Effector memory CD4-positive, alpha-beta T cell (primary cell): ENCODE data around the gene MYOZ3.

ENCODE experiments used
- DNase-seq, 3 donors: peaks; one replicate each; pipeline ENCODE4 v3.0.0-alpha.2; 2020
- H3K27ac ChIP-seq: 2 replicates; pipeline ENCODE4 v1.7.0; 2013; ENCODE audit warnings: mild to moderate bottlenecking, low read length, moderate library complexity; ENCODE audit not compliant: insufficient read depth, poor library complexity, severe bottlenecking
- H3K27me3 ChIP-seq: replicated peaks from 2 replicates; pipeline ENCODE4 v1.7.0; 2013; ENCODE audit warnings: mild to moderate bottlenecking, low read length; ENCODE audit not compliant: insufficient read depth, control insufficient read depth, poor library complexity, severe bottlenecking
- H3K36me3 ChIP-seq: 2 replicates; pipeline ENCODE4 v1.7.0; 2013; ENCODE audit warnings: mild to moderate bottlenecking, low read length, moderate library complexity; ENCODE audit not compliant: control insufficient read depth, insufficient read depth
- H3K4me1 ChIP-seq: 2 replicates; pipeline ENCODE4 v1.7.0; 2013; ENCODE audit warnings: low read length, mild to moderate bottlenecking; ENCODE audit not compliant: control insufficient read depth, insufficient read depth, poor library complexity, severe bottlenecking
- H3K4me3 ChIP-seq: 2 replicates; pipeline ENCODE4 v1.7.0; 2013; ENCODE audit warnings: low read length, low read depth, mild to moderate bottlenecking; ENCODE audit not compliant: insufficient read depth, poor library complexity, severe bottlenecking
- H3K9me3 ChIP-seq: 2 replicates; pipeline ENCODE4 v1.7.0; 2013; ENCODE audit warnings: mild to moderate bottlenecking, low read length, moderate library complexity; ENCODE audit not compliant: control insufficient read depth

Gene MYOZ3

DNA sequence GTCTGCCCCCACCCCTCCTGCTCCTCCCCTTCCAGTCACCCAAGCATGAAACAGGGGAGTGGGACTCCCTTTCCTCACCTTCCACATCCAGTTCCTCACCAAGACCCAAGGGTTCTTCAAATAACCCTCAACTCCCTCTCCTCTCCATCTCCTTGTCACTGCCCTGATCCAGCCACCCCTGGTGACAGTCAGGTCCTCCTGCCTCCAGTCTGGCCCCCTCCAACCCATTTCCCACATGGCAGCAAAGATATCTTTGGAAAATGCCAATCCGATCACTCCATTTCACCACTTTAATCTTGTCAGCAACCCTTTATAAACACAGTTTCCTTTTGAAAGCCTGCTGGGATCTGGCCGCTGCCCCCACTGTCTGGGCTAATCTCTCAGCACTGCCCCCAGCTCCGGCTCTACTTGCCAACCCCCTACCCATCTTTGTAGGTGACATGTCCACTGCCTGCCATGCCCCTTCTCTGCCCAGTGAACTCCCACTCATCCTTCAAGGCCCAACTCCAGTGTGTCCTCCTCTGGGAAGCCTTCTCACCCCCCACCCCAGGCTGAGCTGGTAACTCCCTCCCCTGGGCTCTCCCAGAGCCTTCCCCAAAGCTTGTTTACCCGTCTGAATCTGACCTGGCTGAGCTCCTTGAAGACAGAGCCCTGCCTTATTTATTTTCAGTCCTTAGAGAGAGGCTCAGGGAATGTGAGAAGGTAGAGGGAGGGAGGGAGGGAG, 781 bp upstream of the MYOZ3 start:
- Histone ChIP-seq H3K4me1 (peaks cover 9% of the 10 kb centered on the region), H3K4me3 (no peak overlapping the region), H3K27ac (no peak overlapping the region), H3K9me3 (no peaks in the 10 kb centered on the region), H3K27me3 (no peaks in the 10 kb centered on the region), H3K36me3 (no peaks in the 10 kb centered on the region)
- DNase-seq: no peak

- Histone ChIP-seq H3K4me3 (no peak overlapping the region), H3K27ac (no peak overlapping the region), H3K9me3 (no peaks in the 10 kb centered on the region), H3K36me3 (no peaks in the 10 kb centered on the region), H3K27me3 (no peaks in the 10 kb centered on the region), H3K4me1 (peaks cover 2% of the 10 kb centered on the region)
- DNase-seq: no peak
Measured at GRCh38 chr5:150661821-150662596, 958 bp downstream of the MYOZ3 start.

DNA sequence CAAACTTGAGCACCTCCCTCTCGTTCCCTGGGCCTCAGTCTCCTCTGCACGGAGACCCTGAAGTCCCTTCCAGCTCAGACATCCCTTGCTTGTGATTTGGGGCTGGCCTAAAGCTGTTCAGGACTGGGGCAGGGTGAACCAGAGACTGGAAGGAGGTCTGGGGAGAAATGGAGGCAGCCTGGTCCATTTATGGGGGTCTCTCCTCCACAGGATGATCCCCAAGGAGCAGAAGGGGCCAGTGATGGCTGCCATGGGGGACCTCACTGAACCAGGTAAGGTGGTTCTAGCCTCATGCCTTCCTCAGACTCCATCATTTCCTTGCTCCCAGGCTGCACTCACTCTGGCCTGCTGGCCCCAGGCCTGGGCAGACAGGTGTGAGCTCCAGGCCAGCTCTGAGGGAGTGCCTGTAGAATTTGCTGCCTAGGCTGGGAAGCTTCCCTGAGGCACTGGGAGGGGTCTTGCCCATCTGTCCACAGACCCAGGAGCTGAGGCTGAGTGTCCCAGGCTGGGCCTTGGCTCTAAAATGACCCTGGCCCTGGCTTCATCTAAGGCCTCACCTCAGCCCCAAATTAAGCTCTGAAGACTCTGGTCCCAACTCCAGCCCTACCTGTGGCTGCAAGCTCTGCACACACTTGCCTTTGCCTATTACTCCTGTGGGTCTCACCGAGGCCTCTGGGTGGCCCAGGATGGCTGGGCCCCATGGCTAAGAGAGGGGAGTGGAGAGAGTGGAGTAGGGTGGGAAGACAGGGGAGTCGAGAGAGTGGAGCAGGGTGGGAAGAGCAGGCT, 1.9 kb downstream of the MYOZ3 start:
- Histone ChIP-seq H3K27ac (no peak overlapping the region), H3K27me3 (no peaks in the 10 kb centered on the region), H3K4me1 (no peaks in the 10 kb centered on the region), H3K36me3 (no peaks in the 10 kb centered on the region), H3K4me3 (no peak overlapping the region), H3K9me3 (no peaks in the 10 kb centered on the region)
- DNase-seq: no peak

DNA sequence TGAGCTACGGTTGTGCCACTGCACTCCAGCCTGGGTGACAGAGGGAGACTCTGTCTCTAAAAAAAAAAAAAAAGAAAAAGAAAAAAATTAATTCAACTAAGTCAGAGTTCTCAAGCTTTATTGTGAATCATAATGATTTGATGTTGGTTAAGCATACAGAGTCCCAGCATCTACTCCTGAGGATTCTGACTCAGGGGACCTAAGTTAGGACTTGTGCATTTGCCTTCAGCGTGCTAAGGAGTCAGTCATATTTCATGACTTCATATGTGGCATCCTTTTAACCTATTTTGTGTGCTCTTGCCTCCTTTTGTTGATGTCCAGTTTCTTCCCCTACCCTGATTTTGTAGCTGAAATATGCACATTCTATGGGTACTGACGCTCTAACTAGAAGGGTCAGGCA, 2.9 kb downstream of the MYOZ3 start:
- Histone ChIP-seq H3K4me3 (no peak overlapping the region), H3K9me3 (no peaks in the 10 kb centered on the region), H3K27me3 (no peaks in the 10 kb centered on the region), H3K27ac (no peak overlapping the region), H3K36me3 (no peaks in the 10 kb centered on the region), H3K4me1 (no peaks in the 10 kb centered on the region)
- no peak for DNase-seq

DNA sequence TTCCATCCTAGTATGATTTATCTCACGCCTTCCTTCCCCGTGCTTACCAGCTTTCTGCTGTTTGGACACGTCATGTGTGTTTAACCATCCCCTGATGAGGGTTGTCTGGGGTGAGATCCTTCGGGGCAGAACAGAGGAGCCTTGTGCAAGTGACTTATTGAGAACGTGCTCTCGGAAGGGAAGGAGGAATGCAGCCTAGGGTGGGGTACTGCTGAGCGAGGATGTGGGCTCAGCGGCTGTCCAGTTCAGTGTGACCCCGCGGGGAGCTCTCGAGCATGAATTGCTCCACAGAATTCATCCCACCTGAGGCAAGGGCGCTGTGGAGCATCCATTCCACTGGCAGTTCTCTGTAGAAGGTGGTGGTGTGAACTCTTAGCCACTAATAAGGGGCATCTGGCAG, 4.0 kb downstream of the MYOZ3 start:
- H3K9me3 ChIP-seq: no peaks in the 10 kb centered on the region
- H3K27me3 ChIP-seq: no peaks in the 10 kb centered on the region
- no peaks in the 10 kb centered on the region for H3K36me3 ChIP-seq
- no peaks in the 10 kb centered on the region for H3K4me1 ChIP-seq
- H3K4me3 ChIP-seq: no peak overlapping the region
- no peak for DNase-seq
- no peak overlapping the region for H3K27ac ChIP-seq

DNA sequence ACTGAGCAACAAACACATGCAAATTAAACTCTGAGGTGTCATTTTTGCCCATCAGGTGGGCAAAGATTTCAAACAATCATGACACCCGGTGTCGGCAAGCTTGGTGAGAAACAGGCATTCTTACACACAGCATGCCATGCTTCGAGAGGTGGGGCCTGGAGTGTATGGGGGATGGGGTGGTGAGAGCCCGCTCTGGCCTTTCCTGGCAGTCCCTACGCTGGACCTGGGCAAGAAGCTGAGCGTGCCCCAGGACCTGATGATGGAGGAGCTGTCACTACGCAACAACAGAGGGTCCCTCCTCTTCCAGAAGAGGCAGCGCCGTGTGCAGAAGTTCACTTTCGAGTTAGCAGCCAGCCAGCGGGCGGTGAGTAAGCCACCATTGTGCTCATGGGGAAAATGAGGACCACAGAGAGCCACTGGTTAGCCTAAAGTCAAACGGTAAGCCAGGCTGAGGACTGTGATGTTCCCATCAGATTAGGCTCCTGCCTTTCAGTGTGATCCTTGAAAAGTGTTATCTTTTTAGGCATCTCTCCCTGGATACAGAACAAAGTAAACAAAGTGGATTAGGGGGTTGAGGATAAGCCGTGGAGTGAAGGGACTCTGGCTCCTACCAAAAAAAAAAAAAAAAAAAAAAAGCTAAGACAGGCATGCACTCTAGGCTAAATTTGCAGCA, 9.4 kb downstream of the MYOZ3 start:
- H3K27ac ChIP-seq: no peak overlapping the region
- DNase-seq: no peak
- no peaks in the 10 kb centered on the region for H3K36me3 ChIP-seq
- H3K27me3 ChIP-seq: peaks cover 18% of the 10 kb centered on the region
- no peak overlapping the region for H3K4me3 ChIP-seq
- H3K4me1 ChIP-seq: peaks cover 11% of the 10 kb centered on the region
- no peaks in the 10 kb centered on the region for H3K9me3 ChIP-seq

- no peaks in the 10 kb centered on the region for H3K36me3 ChIP-seq
- H3K9me3 ChIP-seq: no peaks in the 10 kb centered on the region
- no peak overlapping the region for H3K27ac ChIP-seq
- peaks cover 11% of the 10 kb centered on the region for H3K4me1 ChIP-seq
- H3K27me3 ChIP-seq: peaks cover 18% of the 10 kb centered on the region
- H3K4me3 ChIP-seq: no peak overlapping the region
- no peak for DNase-seq
Measured at GRCh38 chr5:150670948-150671310, 9.9 kb downstream of the MYOZ3 start.

- Histone ChIP-seq H3K4me3 (peak overlapping the region; percentile 68), H3K36me3 (no peaks in the 10 kb centered on the region), H3K4me1 (peaks cover 11% of the 10 kb centered on the region), H3K9me3 (no peaks in the 10 kb centered on the region), H3K27ac (no peak overlapping the region), H3K27me3 (peaks cover 18% of the 10 kb centered on the region)
- no peak for DNase-seq
Measured at GRCh38 chr5:150671509-150672236, 10.6 kb downstream of the MYOZ3 start.

- Histone ChIP-seq H3K36me3 (no peaks in the 10 kb centered on the region), H3K4me1 (peaks cover 11% of the 10 kb centered on the region), H3K9me3 (no peaks in the 10 kb centered on the region), H3K27me3 (peaks cover 18% of the 10 kb centered on the region), H3K4me3 (peak overlapping the region; percentile 68), H3K27ac (no peak overlapping the region)
- no peak for DNase-seq
Measured at GRCh38 chr5:150672237-150672883, 11.3 kb downstream of the MYOZ3 start.
